Nephron progenitor cell (in vitro differentiated cells): ENCODE results near the gene HLCS.

Experiments
- DNase-seq: peaks from one replicate; pipeline ENCODE4 v3.0.0; 2021
- H3K27ac Mint-ChIP-seq: 2 replicates; pipeline ENCODE4 v1.8.0; 2021; ENCODE audit warnings: mild to moderate bottlenecking, moderate library complexity, mixed read lengths
- H3K27me3 Mint-ChIP-seq: 2 replicates; pipeline ENCODE4 v1.8.0; 2021; ENCODE audit warnings: mild to moderate bottlenecking, low read depth, mixed read lengths; ENCODE audit not compliant: poor library complexity
- H3K36me3 Mint-ChIP-seq: 2 replicates; pipeline ENCODE4 v1.8.0; 2021; ENCODE audit warnings: low read depth, mixed read lengths
- H3K4me1 Mint-ChIP-seq: 2 replicates; pipeline ENCODE4 v1.8.0; 2021; ENCODE audit warnings: mixed read lengths
- H3K4me3 Mint-ChIP-seq: 2 replicates; pipeline ENCODE4 v1.8.0; 2021; ENCODE audit warnings: mild to moderate bottlenecking, moderate library complexity, mixed read lengths
- H3K9me3 Mint-ChIP-seq: 2 replicates; pipeline ENCODE4 v1.8.0; 2021; ENCODE audit warnings: mild to moderate bottlenecking, moderate library complexity, mixed read lengths
- CTCF ChIP-seq: fragments of 200-600 bp; sonication (generic); IDR thresholded peaks from 2 replicates; pipeline ENCODE4 v1.5.0; 2021; ENCODE audit warnings: antibody characterized with exemption

The HLCS gene

GRCh38 chr21:36747815-36748383, 218.6 kb downstream of the HLCS start:
- H3K27ac Mint-ChIP-seq, result no peak overlapping the region
- peaks cover 62% of the 10 kb centered on the region for H3K4me1 Mint-ChIP-seq
- no peaks in the 10 kb centered on the region for H3K36me3 Mint-ChIP-seq
- peak; percentile 87 for DNase-seq
- H3K4me3 Mint-ChIP-seq, result peak overlapping the region; percentile 85
- H3K27me3 Mint-ChIP-seq, result peaks cover 49% of the 10 kb centered on the region
- H3K9me3 Mint-ChIP-seq, result no peaks in the 10 kb centered on the region
- no peak for TF ChIP-seq CTCF

GRCh38 chr21:36747041-36747814, 219.2 kb downstream of the HLCS start:
- Mint-ChIP-seq H3K9me3 (no peaks in the 10 kb centered on the region), H3K4me3 (peak overlapping the region; percentile 84), H3K4me1 (peaks cover 64% of the 10 kb centered on the region), H3K27ac (no peak overlapping the region), H3K36me3 (no peaks in the 10 kb centered on the region), H3K27me3 (peaks cover 53% of the 10 kb centered on the region)
- no peak for TF ChIP-seq CTCF
- DNase-seq, result no peak

- no peak for TF ChIP-seq CTCF
- Mint-ChIP-seq H3K27me3 (peaks cover 53% of the 10 kb centered on the region), H3K27ac (no peak overlapping the region)
These were observed 221.0 kb downstream of the HLCS start for GRCh38 chr21:36745459-36745858.

GRCh38 chr21:36744560-36745231, 221.8 kb downstream of the HLCS start:
- DNase-seq, result peak; percentile 27
- no peak for TF ChIP-seq CTCF
- Mint-ChIP-seq H3K27ac (no peak overlapping the region), H3K4me1 (peaks cover 46% of the 10 kb centered on the region), H3K36me3 (no peaks in the 10 kb centered on the region), H3K4me3 (no peak overlapping the region), H3K9me3 (no peaks in the 10 kb centered on the region), H3K27me3 (peaks cover 50% of the 10 kb centered on the region)

More at GRCh38 chr21:36745459-36745858, 221.0 kb downstream of the HLCS start:
- Mint-ChIP-seq H3K36me3 (no peaks in the 10 kb centered on the region), H3K9me3 (no peaks in the 10 kb centered on the region), H3K4me1 (peaks cover 54% of the 10 kb centered on the region), H3K4me3 (no peak overlapping the region)
- no peak for DNase-seq

- peaks cover 41% of the 10 kb centered on the region for H3K4me1 Mint-ChIP-seq
- TF ChIP-seq CTCF, result no peak
- no peak overlapping the region for H3K4me3 Mint-ChIP-seq
- DNase-seq, result no peak
- H3K36me3 Mint-ChIP-seq, result no peaks in the 10 kb centered on the region
- H3K27ac Mint-ChIP-seq, result no peak overlapping the region
- H3K9me3 Mint-ChIP-seq, result no peaks in the 10 kb centered on the region
- peaks cover 47% of the 10 kb centered on the region for H3K27me3 Mint-ChIP-seq
These were observed 222.3 kb downstream of the HLCS start for GRCh38 chr21:36744190-36744559.
